ENCODE results near the gene RPS6KC1. TPM values are rescaled to one million over a fixed set of nuclear protein-coding genes. Genes with fewer than 3 reads are reported as not detected.

RPS6KC1 gene
- total and polyA plus RNA-seq, 2 donors (not counting 3 experiments of a cell fraction or from before 2014, with no cell fraction given) = 5.1 to 18.6 TPM

GRCh38 chr1:213082420-213083111 lies 31.5 kb downstream of the RPS6KC1 start:
- no peak overlapping the region for H3K4me3 ChIP-seq (replicated peaks in 1 of 3; ENCODE audit: insufficient read depth in 1 of 3, low read depth in 1 of 3, low read length in 3 of 3)
- no peaks in the 10 kb centered on the region for H3K9me1 ChIP-seq (replicated peaks; ENCODE audit: control insufficient read depth, extremely low read depth, insufficient read depth, low read length)
- H3K27ac ChIP-seq (ENCODE audit: insufficient read depth, low read depth, low read length) = no peak overlapping the region
- no peaks in the 10 kb centered on the region for H3K4me1 ChIP-seq (ENCODE audit: control insufficient read depth, extremely low read depth, insufficient read depth, low read length)
- no peaks in the 10 kb centered on the region for H4K20me1 ChIP-seq (replicated peaks; ENCODE audit: control insufficient read depth, extremely low read depth, insufficient read depth, low read length)
- no TSS peak for BruUV-seq (replicated peaks)
- no peak overlapping the region for H3K4me2 ChIP-seq (ENCODE audit: insufficient read depth, low read length)
- DNase-seq (ENCODE audit: low read depth, low spot score) = no peak
- H3K36me3 ChIP-seq (ENCODE audit: control insufficient read depth in 2 of 2, extremely low read depth in 1 of 2, insufficient read depth in 2 of 2, low read length in 2 of 2) = no peaks in the 10 kb centered on the region
- H3K79me2 ChIP-seq (ENCODE audit: control insufficient read depth, insufficient read depth, low read length) = no peaks in the 10 kb centered on the region
- no peak for FAIRE-seq
- H3K9me3 ChIP-seq (replicated peaks; ENCODE audit: control insufficient read depth, insufficient read depth, low read length) = no peaks in the 10 kb centered on the region
- POLR2A ChIA-PET = no interaction called here
- H3K9ac ChIP-seq (replicated peaks; ENCODE audit: extremely low read depth, insufficient read depth, low read length) = no peak overlapping the region
- H2AFZ ChIP-seq (ENCODE audit: low read depth, low read length) = no peak overlapping the region
- TF ChIP-seq MYC (IDR thresholded peaks at IDR 0.05; ENCODE audit: low read depth, low read length) = no peak
- TF ChIP-seq, protein P1, sequence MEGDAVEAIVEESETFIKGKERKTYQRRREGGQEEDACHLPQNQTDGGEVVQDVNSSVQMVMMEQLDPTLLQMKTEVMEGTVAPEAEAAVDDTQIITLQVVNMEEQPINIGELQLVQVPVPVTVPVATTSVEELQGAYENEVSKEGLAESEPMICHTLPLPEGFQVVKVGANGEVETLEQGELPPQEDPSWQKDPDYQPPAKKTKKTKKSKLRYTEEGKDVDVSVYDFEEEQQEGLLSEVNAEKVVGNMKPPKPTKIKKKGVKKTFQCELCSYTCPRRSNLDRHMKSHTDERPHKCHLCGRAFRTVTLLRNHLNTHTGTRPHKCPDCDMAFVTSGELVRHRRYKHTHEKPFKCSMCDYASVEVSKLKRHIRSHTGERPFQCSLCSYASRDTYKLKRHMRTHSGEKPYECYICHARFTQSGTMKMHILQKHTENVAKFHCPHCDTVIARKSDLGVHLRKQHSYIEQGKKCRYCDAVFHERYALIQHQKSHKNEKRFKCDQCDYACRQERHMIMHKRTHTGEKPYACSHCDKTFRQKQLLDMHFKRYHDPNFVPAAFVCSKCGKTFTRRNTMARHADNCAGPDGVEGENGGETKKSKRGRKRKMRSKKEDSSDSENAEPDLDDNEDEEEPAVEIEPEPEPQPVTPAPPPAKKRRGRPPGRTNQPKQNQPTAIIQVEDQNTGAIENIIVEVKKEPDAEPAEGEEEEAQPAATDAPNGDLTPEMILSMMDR (IDR thresholded peaks at IDR 0.05; ENCODE audit: extremely low read depth in 1 of 2, insufficient read depth in 1 of 2, low read depth in 1 of 2, low read length in 2 of 2) = no peak
- dilution Hi-C loops (cut with MboI; ENCODE audit: extremely low pct_ligation_motif_present, low sequenced_read_pairs) (no loop called here), intact Hi-C loops (cut with micrococcal nuclease) (no loop called here)
- no peaks in the 10 kb centered on the region for H3K27me3 ChIP-seq (ENCODE audit: control insufficient read depth in 2 of 2, insufficient read depth in 2 of 2, low read length in 2 of 2)
- CTCF ChIA-PET = interaction anchor here (1.2 kb wide), 1 partner anchor 37 kb away, joined by 3 read pairs; no protein-coding TSS in a partner anchor

- Histone ChIP-seq H3K4me3 (replicated peaks in 1 of 3; ENCODE audit: insufficient read depth in 1 of 3, low read depth in 1 of 3, low read length in 3 of 3) (no peak overlapping the region), H3K36me3 (ENCODE audit: control insufficient read depth in 2 of 2, extremely low read depth in 1 of 2, insufficient read depth in 2 of 2, low read length in 2 of 2) (no peaks in the 10 kb centered on the region), H3K27ac (ENCODE audit: insufficient read depth, low read depth, low read length) (no peak overlapping the region), H3K4me2 (ENCODE audit: insufficient read depth, low read length) (no peak overlapping the region), H4K20me1 (replicated peaks; ENCODE audit: control insufficient read depth, extremely low read depth, insufficient read depth, low read length) (no peaks in the 10 kb centered on the region), H3K79me2 (ENCODE audit: control insufficient read depth, insufficient read depth, low read length) (no peaks in the 10 kb centered on the region), H3K9me1 (replicated peaks; ENCODE audit: control insufficient read depth, extremely low read depth, insufficient read depth, low read length) (no peaks in the 10 kb centered on the region), H2AFZ (ENCODE audit: low read depth, low read length) (no peak overlapping the region), H3K9ac (replicated peaks; ENCODE audit: extremely low read depth, insufficient read depth, low read length) (no peak overlapping the region), H3K9me3 (replicated peaks; ENCODE audit: control insufficient read depth, insufficient read depth, low read length) (no peaks in the 10 kb centered on the region), H3K4me1 (ENCODE audit: control insufficient read depth, extremely low read depth, insufficient read depth, low read length) (no peaks in the 10 kb centered on the region), H3K27me3 (ENCODE audit: control insufficient read depth in 2 of 2, insufficient read depth in 2 of 2, low read length in 2 of 2) (no peaks in the 10 kb centered on the region)
- ChIA-PET CTCF (interaction anchor here (1.2 kb wide), 1 partner anchor 37 kb away, joined by 3 read pairs; no protein-coding TSS in a partner anchor), POLR2A (no interaction called here)
- BruUV-seq (replicated peaks) = no TSS peak
- intact Hi-C loops (cut with micrococcal nuclease) = no loop called here
- dilution Hi-C loops (cut with MboI; ENCODE audit: extremely low pct_ligation_motif_present, low sequenced_read_pairs) = no loop called here
- no peak for DNase-seq (ENCODE audit: low read depth, low spot score)
- no peak for FAIRE-seq
- TF ChIP-seq MYC (IDR thresholded peaks at IDR 0.05; ENCODE audit: low read depth, low read length) = no peak
- TF ChIP-seq JUN (IDR thresholded peaks at IDR 0.05; ENCODE audit: borderline replicate concordance, insufficient read depth, insufficient read length, low read depth) = no peak
- TF ChIP-seq MAX (IDR thresholded peaks at IDR 0.05; ENCODE audit: insufficient read depth, insufficient read length) = no peak
- TF ChIP-seq EZH2 (IDR thresholded peaks at IDR 0.05; ENCODE audit: borderline replicate concordance, low read depth, low read length, severe bottlenecking) = no peak
- no peak for TF ChIP-seq POLR2AphosphoS5 (IDR thresholded peaks at IDR 0.05; ENCODE audit: insufficient read depth, low read depth, low read length)
- TF ChIP-seq POLR2A (IDR thresholded peaks at IDR 0.05; ENCODE audit: low read depth, low read length) = no peak
- TF ChIP-seq GATA2 (IDR thresholded peaks at IDR 0.05; ENCODE audit: insufficient read depth, insufficient read length, low read depth, low read length) = no peak
- no peak for TF ChIP-seq FOS (IDR thresholded peaks at IDR 0.05; ENCODE audit: borderline replicate concordance, insufficient read depth, low read length)
- TF ChIP-seq, protein P1 (IDR thresholded peaks at IDR 0.05; ENCODE audit: extremely low read depth in 1 of 2, insufficient read depth in 1 of 2, low read depth in 1 of 2, low read length in 2 of 2) = no peak
Measured at GRCh38 chr1:213083112-213083445, 32.0 kb downstream of the RPS6KC1 start.

Measured in endothelial cell of umbilical vein (primary cell).